ENCODE measurements around the gene POP4.

GRCh38 chr19:29651622-29652394, 45.7 kb downstream of the POP4 start:
- TF ChIP-seq CTCF (IDR thresholded peaks at IDR 0.05 in 2 of 3, conservative IDR thresholded peaks at IDR 0.05 in 1 of 3; ENCODE audit: insufficient read depth in 2 of 3, low read depth in 1 of 3, low read length in 3 of 3) = no peak
- TF ChIP-seq NR2C2 (CRISPR knock-in tag; IDR thresholded peaks at IDR 0.05) = no peak
- 0 out of 2 replicates have a peak, but pooled peaks have one; percentile 32 for TF ChIP-seq NR2C2 (tag; IDR thresholded peaks at IDR 0.05)
- TF ChIP-seq, protein P1, sequence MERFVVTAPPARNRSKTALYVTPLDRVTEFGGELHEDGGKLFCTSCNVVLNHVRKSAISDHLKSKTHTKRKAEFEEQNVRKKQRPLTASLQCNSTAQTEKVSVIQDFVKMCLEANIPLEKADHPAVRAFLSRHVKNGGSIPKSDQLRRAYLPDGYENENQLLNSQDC (CRISPR knock-in tag; IDR thresholded peaks at IDR 0.05) = no peak
- TF ChIP-seq, protein P2, sequence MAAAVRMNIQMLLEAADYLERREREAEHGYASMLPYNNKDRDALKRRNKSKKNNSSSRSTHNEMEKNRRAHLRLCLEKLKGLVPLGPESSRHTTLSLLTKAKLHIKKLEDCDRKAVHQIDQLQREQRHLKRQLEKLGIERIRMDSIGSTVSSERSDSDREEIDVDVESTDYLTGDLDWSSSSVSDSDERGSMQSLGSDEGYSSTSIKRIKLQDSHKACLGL (CRISPR knock-in tag; IDR thresholded peaks at IDR 0.05; ENCODE audit: borderline replicate concordance, poor library complexity, severe bottlenecking) = no peak
- TF ChIP-seq SREBF1 (IDR thresholded peaks at IDR 0.05; ENCODE audit: borderline replicate concordance, low read depth, low read length) = no peak
- TF ChIP-seq ZNF398 (CRISPR knock-in tag; IDR thresholded peaks at IDR 0.05) = no peak
- no peak for TF ChIP-seq FOXO4 (CRISPR knock-in tag; IDR thresholded peaks at IDR 0.05)
- TF ChIP-seq ZFP36 (IDR thresholded peaks at IDR 0.05; ENCODE audit: low read depth, low read length, partially characterized antibody) = no peak

Measured in K562 (cell line).